SU-DHL-6 (cell line): ENCODE measurements around the gene RLN2.
"Not testable (repeated sequence)": the region's sequence is repeated elsewhere in the genome, so short reads cannot be mapped to it uniquely, and the experiment has no call there.

Experiments used
- H2AFZ ChIP-seq: fragments of 200-600 bp; sonication (generic); 2 replicates; pipeline ENCODE4 v1.6.1; 2014; ENCODE audit warnings: low read depth, mild to moderate bottlenecking, moderate library complexity, mixed read lengths, antibody characterized with exemption, low read length; ENCODE audit not compliant: severe bottlenecking
- H3F3A ChIP-seq: fragments of 200-600 bp; shearing (Covaris generic); 2 replicates; pipeline ENCODE4 v1.6.0; 2016; ENCODE audit warnings: antibody characterized with exemption, mild to moderate bottlenecking; ENCODE audit not compliant: insufficient read depth
- H3K27ac ChIP-seq: fragments of 200-600 bp; sonication (generic); 2 replicates; pipeline ENCODE4 v1.5.1; 2016; ENCODE audit warnings: low read depth, mild to moderate bottlenecking, low read length, moderate library complexity, mixed read lengths
- H3K27me3 ChIP-seq: fragments of 200-600 bp; sonication (generic), shearing (Covaris generic); 2 replicates; pipeline ENCODE4 v1.6.0; 2014; ENCODE audit warnings: mild to moderate bottlenecking, low read length
- H3K36me3 ChIP-seq: fragments of 200-600 bp; sonication (generic); 2 replicates; pipeline ENCODE4 v1.6.1; 2014; ENCODE audit warnings: mild to moderate bottlenecking, low read length, mixed read lengths
- H3K4me2 ChIP-seq: fragments of 300-600, 200-600 bp; shearing (Covaris generic), sonication (generic); 2 replicates; pipeline ENCODE4 v1.6.0; 2014; ENCODE audit warnings: low read length, low read depth, mild to moderate bottlenecking; ENCODE audit not compliant: poor library complexity, severe bottlenecking
- H3K4me3 ChIP-seq: fragments of 200-600 bp; sonication (generic); 2 replicates; pipeline ENCODE4 v1.5.1; 2014; ENCODE audit warnings: antibody characterized with exemption, low read length, mild to moderate bottlenecking, mixed read lengths; ENCODE audit not compliant: insufficient read depth, poor library complexity, severe bottlenecking
- H3K79me2 ChIP-seq: fragments of 200-600 bp; sonication (generic); 2 replicates; pipeline ENCODE4 v1.6.1; 2014; ENCODE audit warnings: mild to moderate bottlenecking, low read length, moderate library complexity; ENCODE audit not compliant: insufficient read depth
- H3K9ac ChIP-seq: fragments of 200-600 bp; sonication (generic); 2 replicates; pipeline ENCODE4 v1.7.0; 2014; ENCODE audit warnings: mild to moderate bottlenecking, low read length
- H3K9me2 ChIP-seq: fragments of 200-600 bp; sonication (generic); replicated peaks from 2 replicates; pipeline ENCODE4 v1.6.1; 2014; ENCODE audit warnings: low read length; ENCODE audit not compliant: insufficient read depth
- H3K9me3 ChIP-seq: fragments of 200-600 bp; sonication (generic); 2 replicates; pipeline ENCODE4 v1.6.1; 2014; ENCODE audit warnings: low read length, mixed read lengths; ENCODE audit not compliant: insufficient read depth
- H4K20me1 ChIP-seq: fragments of 200-600 bp; sonication (generic); 2 replicates; pipeline ENCODE4 v1.6.1; 2014; ENCODE audit warnings: low read depth, mild to moderate bottlenecking, antibody characterized with exemption, low read length, moderate library complexity, mixed read lengths
- CTCF ChIP-seq: fragments of 200-600 bp; sonication (generic); IDR thresholded peaks from one replicate; pipeline ENCODE4 v1.5.1; 2017; ENCODE audit warnings: antibody characterized with exemption, mild to moderate bottlenecking, low read length, moderate library complexity; ENCODE audit not compliant: insufficient read depth, poor library complexity, severe bottlenecking
- EZH2phosphoT487 ChIP-seq: fragments of 200-600 bp; sonication (generic), shearing (Covaris generic); conservative IDR thresholded peaks from 2 replicates; pipeline ENCODE4 v1.6.1; 2018; ENCODE audit warnings: mild to moderate bottlenecking, antibody characterized with exemption, low read length, moderate library complexity, mixed read lengths

Gene RLN2

DNA sequence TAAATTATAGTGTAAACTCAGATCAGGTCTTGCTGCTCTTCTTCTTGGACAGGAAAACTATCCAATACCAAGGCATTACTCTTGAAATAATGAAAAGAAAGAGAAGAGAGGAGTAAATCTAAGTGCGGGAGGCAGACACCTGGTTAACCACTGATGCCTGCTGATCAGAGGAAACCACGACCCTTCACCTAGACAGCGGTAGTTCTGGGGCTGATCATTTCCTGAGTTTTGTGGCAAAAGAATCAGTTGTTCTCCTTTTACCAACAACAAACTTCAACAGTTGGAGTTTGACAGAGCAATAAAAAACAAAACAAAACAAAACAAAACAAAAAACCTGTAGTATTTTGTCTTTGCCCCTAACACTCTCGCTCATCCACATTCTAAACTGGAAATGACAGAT lies 32.2 kb upstream of the RLN2 start:
- H3K9me2 ChIP-seq = no peaks in the 10 kb centered on the region
- no peak overlapping the region for H3K4me2 ChIP-seq
- H3K4me3 ChIP-seq = no peak overlapping the region
- H3K9me3 ChIP-seq = no peaks in the 10 kb centered on the region
- H3K27me3 ChIP-seq = no peaks in the 10 kb centered on the region
- H3K36me3 ChIP-seq = peaks cover 3% of the 10 kb centered on the region; the same call in 1 of the 2 replicates
- H3K27ac ChIP-seq = no peak overlapping the region
- H4K20me1 ChIP-seq = no peaks in the 10 kb centered on the region
- no peaks in the 10 kb centered on the region for H3K79me2 ChIP-seq
- peaks cover 5% of the 10 kb centered on the region; the same call in 1 of the 2 replicates for H3F3A ChIP-seq
- H3K9ac ChIP-seq = no peak overlapping the region
- no peak overlapping the region for H2AFZ ChIP-seq
- no peak for TF ChIP-seq CTCF

- H3K4me3 ChIP-seq, H3K4me2 ChIP-seq, H3K27me3 ChIP-seq, H3K9me2 ChIP-seq, H3K27ac ChIP-seq, H3K79me2 ChIP-seq, H4K20me1 ChIP-seq, H3F3A ChIP-seq, H2AFZ ChIP-seq, H3K36me3 ChIP-seq, H3K9me3 ChIP-seq, H3K9ac ChIP-seq: not testable (repeated sequence)
Observed at GRCh38 chr9:5331276-5331675, 26.8 kb upstream of the RLN2 start.

DNA sequence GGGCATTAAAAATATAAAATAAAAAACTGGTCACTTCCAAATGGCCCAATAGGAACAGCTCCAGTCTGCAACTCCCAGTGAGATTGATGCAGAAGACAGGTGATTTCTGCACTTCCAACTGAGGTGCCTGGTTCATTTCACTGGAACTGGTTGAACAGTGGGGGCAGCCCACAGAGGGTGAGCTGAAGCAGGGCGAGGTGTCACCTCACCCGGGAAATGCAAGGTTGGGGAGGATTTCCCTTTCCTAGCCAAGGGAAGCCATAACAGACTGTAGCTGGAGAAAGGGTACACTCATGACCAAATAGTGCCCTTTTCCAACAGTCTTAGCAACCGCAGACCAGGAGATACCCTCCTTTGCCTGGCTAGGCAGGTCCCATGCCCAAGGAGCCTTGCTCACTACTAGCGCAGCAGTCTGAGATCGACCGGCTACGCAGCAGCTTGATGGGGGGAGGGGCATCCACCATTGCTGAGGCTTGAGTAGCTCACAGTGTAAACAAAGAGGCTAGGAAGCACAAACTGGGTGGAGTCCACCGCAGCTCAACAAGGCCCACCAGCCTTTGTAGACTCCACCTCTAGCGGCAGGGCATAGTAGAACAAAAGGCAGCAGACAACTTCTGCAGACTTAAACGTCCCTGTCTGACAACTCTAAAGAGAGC lies 22.5 kb upstream of the RLN2 start:
- H3K36me3 ChIP-seq = no peaks in the 10 kb centered on the region; the same call in 1 of the 2 replicates
- H3K9me3 ChIP-seq = no peaks in the 10 kb centered on the region
- no peaks in the 10 kb centered on the region for H3K79me2 ChIP-seq
- H3K4me2 ChIP-seq = no peak overlapping the region
- TF ChIP-seq EZH2phosphoT487 (no peak), CTCF (no peak)
- H3K4me3 ChIP-seq = no peak overlapping the region
- H3K27ac ChIP-seq = no peak overlapping the region
- H2AFZ ChIP-seq = no peak overlapping the region
- H3F3A ChIP-seq = no peaks in the 10 kb centered on the region
- H3K27me3 ChIP-seq = no peaks in the 10 kb centered on the region
- H4K20me1 ChIP-seq = no peaks in the 10 kb centered on the region
- no peaks in the 10 kb centered on the region for H3K9me2 ChIP-seq
- no peak overlapping the region for H3K9ac ChIP-seq

DNA sequence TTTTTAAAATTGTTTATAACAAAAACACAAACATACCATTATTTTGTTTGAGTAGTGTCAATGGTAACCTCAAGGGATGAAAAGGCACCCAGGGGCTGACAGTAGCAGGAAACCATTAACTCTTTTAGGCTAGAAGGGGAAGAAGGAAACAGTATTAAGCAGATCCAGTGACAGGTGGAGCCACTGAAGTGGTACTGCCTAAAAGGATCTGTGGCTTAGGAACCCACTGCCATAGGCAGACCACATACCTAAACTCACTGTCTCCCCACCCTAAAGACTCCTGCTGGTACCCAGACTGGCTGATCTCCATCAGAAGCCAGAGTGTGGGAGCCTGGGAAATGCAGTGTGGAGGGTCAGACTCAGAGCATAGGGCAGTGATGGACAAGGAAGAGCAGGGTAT lies 21.7 kb upstream of the RLN2 start:
- Histone ChIP-seq H3K9ac (no peak overlapping the region), H3K27me3 (no peaks in the 10 kb centered on the region), H3K9me3 (no peaks in the 10 kb centered on the region), H3K27ac (no peak overlapping the region), H4K20me1 (no peaks in the 10 kb centered on the region), H3K4me2 (no peak overlapping the region), H3K9me2 (no peaks in the 10 kb centered on the region), H3F3A (no peaks in the 10 kb centered on the region), H3K79me2 (no peaks in the 10 kb centered on the region), H3K36me3 (no peaks in the 10 kb centered on the region), H3K4me3 (no peak overlapping the region), H2AFZ (no peak overlapping the region)
- TF ChIP-seq EZH2phosphoT487 (no peak), CTCF (no peak)

- H3K9me3 ChIP-seq, H3K79me2 ChIP-seq, H3K4me2 ChIP-seq, H3K9me2 ChIP-seq, H3K27ac ChIP-seq, H4K20me1 ChIP-seq, H3K27me3 ChIP-seq, H3F3A ChIP-seq, H3K4me3 ChIP-seq, H2AFZ ChIP-seq, H3K9ac ChIP-seq, H3K36me3 ChIP-seq: not testable (repeated sequence)
Observed at GRCh38 chr9:5321601-5322000, 17.1 kb upstream of the RLN2 start.
